Measurements from ENCODE around the gene EPHA3.

- TF ChIP-seq CTCF (IDR thresholded peaks at IDR 0.05; ENCODE audit: poor library complexity, severe bottlenecking) (no peak), POLR2AphosphoS5 (IDR thresholded peaks at IDR 0.05) (peak; percentile 75), EP300 (conservative IDR thresholded peaks at IDR 0.05; ENCODE audit: poor library complexity, severe bottlenecking) (peak; percentile 71), MXI1 (conservative IDR thresholded peaks at IDR 0.05; ENCODE audit: poor library complexity, severe bottlenecking) (no peak), EZH2 (IDR thresholded peaks at IDR 0.05; ENCODE audit: borderline replicate concordance, insufficient read depth, low read length, poor library complexity, severe bottlenecking) (no peak), TAF1 (IDR thresholded peaks at IDR 0.05; ENCODE audit: low read depth) (no peak)
Observed at GRCh38 chr3:89198591-89198990, 91.2 kb downstream of the EPHA3 start.
